Inflammatory macrophage treated with lipopolysaccharide for 1 hour (primary cell): ENCODE data around the gene FNIP1.
"Not testable (repeated sequence)": the region's sequence is repeated elsewhere in the genome, so short reads cannot be mapped to it uniquely, and the experiment has no call there.

Source experiments
- DNase-seq, 2 donors: peaks; one replicate each; pipeline ENCODE4 v3.0.0-alpha.2; 2020 to 2022

FNIP1 gene

GRCh38 chr5:131749723-131750470 lies 46.9 kb downstream of the FNIP1 start:
- DNase-seq = no peak

- no peak for DNase-seq
These were observed 47.7 kb downstream of the FNIP1 start for GRCh38 chr5:131749138-131749537.

GRCh38 chr5:131747180-131748105 lies 49.4 kb downstream of the FNIP1 start:
- DNase-seq = peak; percentile 29 to 49

GRCh38 chr5:131746423-131746822 lies 50.4 kb downstream of the FNIP1 start:
- DNase-seq = no peak

- no peak for DNase-seq
These were observed 51.1 kb downstream of the FNIP1 start for GRCh38 chr5:131745703-131746102.

GRCh38 chr5:131745155-131745554 lies 51.7 kb downstream of the FNIP1 start:
- DNase-seq = no peak

GRCh38 chr5:131740477-131740876 lies 56.3 kb downstream of the FNIP1 start:
- DNase-seq = no peak

- no peak for DNase-seq
These were observed 61.4 kb downstream of the FNIP1 start for GRCh38 chr5:131735393-131735792.

GRCh38 chr5:131734939-131735338 lies 61.9 kb downstream of the FNIP1 start:
- not testable (repeated sequence) for DNase-seq

GRCh38 chr5:131729292-131729691 lies 67.5 kb downstream of the FNIP1 start:
- not testable (repeated sequence) for DNase-seq

- DNase-seq = not testable (repeated sequence)
These were observed 72.7 kb downstream of the FNIP1 start for GRCh38 chr5:131724089-131724488.

GRCh38 chr5:131720714-131721113 lies 76.1 kb downstream of the FNIP1 start:
- no peak for DNase-seq

GRCh38 chr5:131719564-131719963 lies 77.3 kb downstream of the FNIP1 start:
- DNase-seq = no peak

GRCh38 chr5:131718487-131719014 lies 78.3 kb downstream of the FNIP1 start:
- no peak for DNase-seq

- DNase-seq = not testable (repeated sequence)
These were observed 79.7 kb downstream of the FNIP1 start for GRCh38 chr5:131717164-131717563.

- DNase-seq = no peak
These were observed 80.2 kb downstream of the FNIP1 start for GRCh38 chr5:131716650-131717049.

GRCh38 chr5:131710391-131710790 lies 86.4 kb downstream of the FNIP1 start:
- no peak for DNase-seq

GRCh38 chr5:131709043-131709442 lies 87.8 kb downstream of the FNIP1 start:
- no peak for DNase-seq

- peak; percentile 63 to 68 for DNase-seq
These were observed 90.5 kb downstream of the FNIP1 start for GRCh38 chr5:131706281-131706680.

- no peak for DNase-seq
These were observed 101.9 kb downstream of the FNIP1 start for GRCh38 chr5:131694926-131695325.

- no peak for DNase-seq
These were observed 102.9 kb downstream of the FNIP1 start for GRCh38 chr5:131693894-131694293.

- no peak for DNase-seq
These were observed 111.2 kb downstream of the FNIP1 start for GRCh38 chr5:131685516-131686171.

- DNase-seq = peak in 1 of 2 donors; percentile 19
These were observed 112.2 kb downstream of the FNIP1 start for GRCh38 chr5:131684595-131684994.
